ENCODE results near the gene IL36RN. TPM values are rescaled to one million over a fixed set of nuclear protein-coding genes. Genes with fewer than 3 reads are reported as not detected.

The IL36RN gene
- total RNA-seq, 2 donors from 2014 or later, result not detected

DNA sequence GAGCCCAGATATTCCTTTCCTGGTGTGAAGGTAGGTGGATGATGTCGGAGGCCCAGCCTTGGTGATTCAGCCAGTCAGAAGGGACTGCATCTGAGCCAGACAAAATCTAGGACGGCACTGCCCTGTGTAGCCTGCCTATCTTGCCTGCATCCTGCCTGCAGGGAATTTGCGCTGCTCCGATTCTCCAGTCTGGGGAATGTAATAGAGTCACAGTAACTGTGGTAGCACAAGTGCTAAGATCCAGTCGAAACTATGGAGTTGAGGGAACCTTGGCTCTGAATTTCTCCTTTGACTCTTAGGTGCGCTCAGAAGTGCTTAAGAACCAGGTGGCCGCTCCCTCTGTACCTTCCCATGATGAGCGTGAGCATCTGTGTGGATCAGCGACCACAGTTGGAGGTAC is 22.2 kb upstream of the IL36RN start:
- ATAC-seq (no peak), DNase-seq (ENCODE audit: low spot score in 2 of 2) (no peak)
- Mint-ChIP-seq H3K36me3 (no peaks in the 10 kb centered on the region), H3K9me3 (no peaks in the 10 kb centered on the region), H3K27ac (no peak overlapping the region)

DNA sequence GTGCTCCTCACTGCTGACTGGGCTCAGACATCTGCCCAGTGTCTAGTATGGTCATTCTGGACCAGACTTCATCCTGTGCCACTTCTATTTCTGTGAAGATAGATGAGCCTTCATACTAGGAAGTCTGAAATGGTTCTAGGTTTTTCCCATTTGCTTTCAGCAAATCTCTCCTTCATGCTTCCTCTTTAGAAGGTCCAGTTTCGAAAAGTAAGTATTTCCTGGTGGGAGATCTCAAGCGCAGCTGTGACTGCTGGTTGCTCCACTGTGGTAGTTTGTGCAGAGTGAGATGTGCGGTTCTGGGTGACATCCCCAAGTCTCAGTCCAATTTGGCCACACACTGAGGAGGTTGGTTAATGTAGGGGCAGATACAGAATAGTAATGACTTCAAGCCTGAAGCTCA is 20.7 kb upstream of the IL36RN start:
- ATAC-seq (no peak), DNase-seq (ENCODE audit: low spot score in 2 of 2) (no peak)
- Mint-ChIP-seq H3K9me3 (no peaks in the 10 kb centered on the region), H3K36me3 (no peaks in the 10 kb centered on the region), H3K27ac (no peak overlapping the region)

DNA sequence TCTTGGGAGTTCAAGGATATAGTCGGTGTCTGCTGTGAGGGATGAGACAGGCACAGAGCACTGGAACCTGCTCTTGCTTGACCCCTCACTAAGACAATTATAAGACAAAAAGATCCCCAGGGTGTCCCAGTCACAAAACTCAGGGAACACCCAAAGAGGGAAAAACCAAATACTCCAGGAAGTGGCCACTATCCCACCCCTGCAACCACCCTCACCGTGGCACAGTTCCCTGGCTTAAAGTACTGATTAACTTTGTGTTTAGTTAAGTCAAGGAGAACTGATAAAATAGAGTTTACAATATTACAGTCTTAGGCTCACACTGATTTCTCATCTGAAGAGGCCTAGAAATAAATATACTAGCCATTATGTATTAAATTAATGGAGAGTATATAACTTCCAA is 19.8 kb upstream of the IL36RN start:
- DNase-seq (ENCODE audit: low spot score in 2 of 2) (no peak), ATAC-seq (no peak)
- no peak overlapping the region for H3K27ac Mint-ChIP-seq
- H3K9me3 Mint-ChIP-seq, result no peaks in the 10 kb centered on the region
- no peaks in the 10 kb centered on the region for H3K36me3 Mint-ChIP-seq

DNA sequence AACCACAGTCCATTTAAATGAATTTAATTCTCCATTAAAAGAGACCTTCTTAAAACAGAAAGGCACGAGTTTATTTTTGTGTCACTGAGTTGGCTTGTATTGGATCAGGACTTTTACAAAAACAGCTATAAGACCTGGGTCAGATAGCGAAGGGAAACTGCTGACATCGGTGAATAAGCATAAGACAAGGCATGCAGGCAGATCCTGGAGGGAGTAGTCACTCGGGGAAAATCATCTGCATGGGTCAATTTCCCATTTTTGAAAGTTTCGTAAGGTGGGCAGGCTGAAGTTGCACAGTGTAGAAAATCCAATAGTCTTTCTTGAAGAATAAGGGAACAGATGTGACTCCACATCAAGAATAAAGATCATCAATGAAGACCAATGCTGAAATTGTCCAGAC is 19.3 kb upstream of the IL36RN start:
- no peak overlapping the region for H3K27ac Mint-ChIP-seq
- ATAC-seq (no peak), DNase-seq (ENCODE audit: low spot score in 2 of 2) (no peak)
- no peaks in the 10 kb centered on the region for H3K36me3 Mint-ChIP-seq
- no peaks in the 10 kb centered on the region for H3K9me3 Mint-ChIP-seq

DNA sequence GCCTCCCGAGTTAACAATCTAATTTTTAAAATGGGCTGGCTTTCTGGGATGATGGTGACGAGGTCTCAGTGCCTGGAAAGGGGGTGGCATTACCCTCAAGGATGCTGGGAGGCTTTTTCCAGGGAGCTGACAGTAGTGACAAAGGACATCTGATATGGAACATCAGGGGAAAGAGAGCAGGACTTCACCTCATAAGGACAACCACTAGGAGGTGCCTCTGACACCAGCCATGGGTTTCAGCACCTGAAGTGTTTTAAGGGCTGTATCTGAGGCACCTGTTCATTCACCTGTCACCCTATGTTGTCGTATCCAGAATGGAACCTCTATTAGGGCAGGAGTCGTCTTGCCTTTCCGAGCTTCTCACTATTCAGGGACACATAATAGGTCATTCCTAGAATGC is 17.1 kb upstream of the IL36RN start:
- H3K9me3 Mint-ChIP-seq, result no peaks in the 10 kb centered on the region
- ATAC-seq (no peak), DNase-seq (ENCODE audit: low spot score in 2 of 2) (no peak)
- no peak overlapping the region for H3K27ac Mint-ChIP-seq
- no peaks in the 10 kb centered on the region for H3K36me3 Mint-ChIP-seq

DNA sequence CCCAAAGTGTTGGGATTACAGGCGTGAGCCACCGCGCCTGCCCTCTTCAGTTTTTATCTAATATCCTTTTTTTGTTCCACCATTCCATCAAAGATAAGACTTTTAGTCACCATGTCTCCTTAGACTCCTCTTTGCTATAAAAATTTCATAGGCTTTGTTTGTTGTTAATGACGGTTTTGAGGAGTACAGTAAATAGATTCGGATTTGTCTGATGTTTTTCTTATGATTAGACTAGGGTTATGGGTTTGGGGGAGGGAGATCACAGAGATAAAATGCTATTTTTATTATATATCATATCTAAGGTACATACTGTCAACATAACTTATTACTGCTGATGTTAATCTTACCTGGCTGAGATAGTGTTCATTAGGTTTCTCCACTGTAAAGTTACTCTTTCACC is 12.5 kb upstream of the IL36RN start:
- DNase-seq (ENCODE audit: low spot score in 2 of 2) (no peak), ATAC-seq (no peak)
- Mint-ChIP-seq H3K27ac (no peak overlapping the region), H3K9me3 (peaks cover 0 to 9% of the 10 kb centered on the region in 2 donors), H3K36me3 (no peaks in the 10 kb centered on the region)

DNA sequence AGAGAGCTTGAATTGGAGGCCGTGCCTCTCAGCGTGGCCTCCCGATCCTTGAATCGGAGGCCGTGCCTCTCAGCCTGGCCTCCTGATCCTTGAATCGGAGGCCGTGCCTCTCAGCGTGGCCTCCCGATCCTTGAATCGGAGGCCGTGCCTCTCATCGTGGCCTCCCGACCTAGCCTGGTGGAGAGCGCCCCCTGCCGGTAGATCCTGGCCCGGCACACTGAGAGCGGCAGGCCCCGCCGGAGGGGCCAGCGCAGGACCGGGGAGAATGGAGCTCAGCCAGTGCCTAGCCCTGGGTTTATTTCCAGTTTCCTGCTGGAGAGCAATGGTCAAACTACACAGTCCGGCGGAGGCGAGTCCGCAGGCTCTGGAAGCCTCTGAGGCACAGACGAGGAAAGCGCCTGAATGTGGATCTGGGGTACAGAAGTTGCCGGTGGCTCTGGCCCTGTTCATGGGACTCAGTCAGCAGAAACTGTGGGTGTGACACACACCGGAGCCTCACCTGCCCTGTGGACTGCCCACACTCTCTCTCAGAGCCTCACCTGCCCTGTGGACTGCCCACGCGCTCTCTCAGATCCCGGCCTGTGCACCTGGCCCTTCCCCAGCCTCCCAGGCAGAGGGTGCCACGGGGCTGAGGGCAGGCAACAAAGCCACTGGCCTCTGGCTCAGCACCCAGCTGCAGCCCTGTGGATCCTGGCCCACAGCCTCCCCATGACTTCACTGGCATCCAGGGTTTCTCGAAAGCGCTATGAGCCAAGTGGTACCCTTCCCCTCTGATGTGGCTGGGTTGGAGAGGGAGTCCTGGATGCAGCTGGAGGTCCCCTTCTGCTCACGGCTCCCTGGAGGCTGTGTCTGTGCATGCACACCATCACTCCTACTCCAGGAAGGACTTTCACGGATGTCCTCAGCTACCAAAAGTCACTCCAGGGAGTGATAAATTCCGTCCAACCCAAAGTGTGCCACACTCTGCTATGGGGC is 7.8 kb upstream of the IL36RN start:
- Mint-ChIP-seq H3K36me3 (peaks cover 23 to 30% of the 10 kb centered on the region in 2 donors), H3K27ac (no peak overlapping the region), H3K9me3 (peaks cover 24 to 34% of the 10 kb centered on the region in 2 donors)
- DNase-seq (ENCODE audit: low spot score in 2 of 2), result no peak
- no peak for ATAC-seq

DNA sequence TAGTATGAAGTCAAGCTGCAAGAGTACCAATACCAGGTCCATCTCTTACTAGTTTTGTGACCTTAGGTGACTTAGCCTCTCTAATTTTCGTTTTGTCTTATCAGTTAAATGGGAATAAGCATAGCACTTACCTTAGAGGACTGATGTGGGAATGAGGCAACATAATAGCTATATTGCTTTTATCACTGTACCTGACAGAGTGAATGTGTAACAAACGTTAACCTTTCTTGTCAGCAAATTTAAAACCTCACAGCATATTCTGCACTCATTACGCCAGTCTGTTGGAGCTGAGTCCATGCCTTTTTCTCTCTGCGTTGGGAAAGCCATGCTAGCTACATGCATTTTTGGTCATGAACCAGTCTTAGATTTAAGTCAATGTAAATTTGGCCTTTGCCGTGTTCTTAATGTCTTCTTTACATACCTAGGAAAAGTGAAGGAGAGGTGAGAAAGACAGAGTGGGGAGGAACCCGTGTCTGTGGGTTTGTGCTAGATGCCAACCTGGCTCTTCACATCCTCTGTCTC is 6.5 kb upstream of the IL36RN start, which contains the start of gene IL36B:
IL36B (minus strand) TSS at position 472 of the 522 bp plus-strand sequence.
- Mint-ChIP-seq H3K27ac (no peak within 1 kb of the TSS), H3K36me3 (peaks cover 23 to 33% of the 10 kb centered on the region in 2 donors), H3K9me3 (peaks cover 26 to 39% of the 10 kb centered on the region in 2 donors)
- no peak for ATAC-seq
- DNase-seq (ENCODE audit: low spot score in 2 of 2), result no peak

DNA sequence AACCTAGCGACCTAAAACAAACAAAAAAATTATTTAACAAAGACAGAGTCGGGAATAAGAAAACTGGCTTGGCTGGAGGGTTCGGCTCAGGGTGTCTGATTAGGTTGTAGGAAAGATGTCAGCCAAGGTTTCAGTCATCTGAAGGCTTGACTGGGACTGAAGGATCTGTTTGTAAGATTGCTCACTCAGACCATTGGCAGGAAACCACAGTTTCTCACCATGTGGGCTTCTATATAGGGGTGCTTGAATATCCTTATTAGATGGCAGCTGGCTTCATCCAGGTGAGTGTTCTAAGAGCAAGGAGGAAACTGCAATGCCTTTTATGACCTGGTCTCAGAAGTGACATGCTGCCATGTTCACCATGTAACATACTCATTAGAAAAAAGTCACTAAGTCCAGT is 5.3 kb upstream of the IL36RN start:
- ATAC-seq (peak; percentile 48 to 58), DNase-seq (ENCODE audit: low spot score in 2 of 2) (no peak)
- Mint-ChIP-seq H3K36me3 (peaks cover 23 to 33% of the 10 kb centered on the region in 2 donors), H3K27ac (no peak overlapping the region), H3K9me3 (peaks cover 26 to 39% of the 10 kb centered on the region in 2 donors)

DNA sequence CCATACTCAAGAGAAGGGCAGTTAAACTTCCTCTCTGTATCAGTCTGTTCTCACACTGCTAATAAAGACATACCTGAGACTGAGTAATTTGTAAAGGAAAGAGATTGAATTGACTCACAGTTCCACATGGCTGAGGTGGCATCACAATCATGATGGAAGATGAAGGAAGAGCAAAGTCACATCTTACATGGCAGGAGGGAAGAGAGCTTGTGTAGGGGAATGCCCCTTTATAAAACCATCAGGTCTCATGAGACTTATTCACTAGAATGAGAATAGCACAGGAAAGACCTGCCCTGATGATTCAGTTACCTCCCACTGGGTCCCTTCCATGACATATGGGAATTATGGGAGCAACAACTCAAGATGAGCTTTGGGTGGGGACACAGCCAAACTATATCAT is 4.9 kb upstream of the IL36RN start:
- DNase-seq (ENCODE audit: low spot score in 2 of 2) (no peak), ATAC-seq (peak; percentile 50 to 86)
- peaks cover 23 to 33% of the 10 kb centered on the region in 2 donors for H3K36me3 Mint-ChIP-seq
- H3K27ac Mint-ChIP-seq, result no peak overlapping the region
- peaks cover 26 to 39% of the 10 kb centered on the region in 2 donors for H3K9me3 Mint-ChIP-seq

DNA sequence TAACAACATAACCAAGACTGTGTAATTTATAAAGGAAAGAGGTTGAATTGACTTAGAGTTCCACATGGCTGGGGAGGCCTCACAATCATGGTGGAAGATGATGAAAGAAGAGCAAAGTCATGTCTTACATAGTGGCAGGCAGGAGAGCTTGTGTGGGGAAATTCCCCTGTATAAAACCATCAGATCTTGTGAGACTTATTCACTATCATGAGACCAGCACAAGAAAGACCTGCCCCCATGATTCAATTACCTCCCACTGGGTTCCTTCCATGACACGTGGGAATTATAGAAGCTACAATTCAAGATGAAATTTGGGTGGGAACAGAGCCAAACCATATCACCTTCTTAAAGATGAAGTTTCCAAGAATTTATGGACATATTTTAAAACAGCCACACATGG is 2.5 kb upstream of the IL36RN start:
- no peak overlapping the region for H3K27ac Mint-ChIP-seq

DNA sequence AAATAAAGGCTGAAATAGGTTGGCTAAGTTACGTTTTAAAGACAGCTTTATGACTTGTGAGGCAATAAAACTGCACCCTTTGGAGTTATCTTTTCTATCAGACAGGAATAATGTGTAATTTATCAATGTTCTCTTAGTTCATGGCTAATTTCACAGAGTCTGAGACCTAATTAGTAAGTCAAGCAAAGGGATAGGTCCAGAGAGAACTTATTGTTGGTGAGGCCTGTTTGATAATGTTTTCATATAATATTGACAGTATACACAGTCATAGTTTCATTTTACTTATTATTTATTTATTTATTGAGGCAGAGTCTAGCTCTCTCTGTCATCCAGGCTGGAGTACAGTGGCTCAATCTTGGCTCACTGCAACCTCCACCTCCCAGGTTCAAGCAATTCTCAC is 1.9 kb upstream of the IL36RN start:
- peaks cover 23 to 33% of the 10 kb centered on the region in 2 donors for H3K36me3 Mint-ChIP-seq
- no peak overlapping the region for H3K27ac Mint-ChIP-seq
- DNase-seq (ENCODE audit: low spot score in 2 of 2) (no peak), ATAC-seq (no peak)
- H3K9me3 Mint-ChIP-seq, result peaks cover 26 to 30% of the 10 kb centered on the region in 2 donors

More for the DNA sequence above, 2.5 kb upstream of the IL36RN start:
- ATAC-seq, result peak; percentile 36 to 60
- no peak for DNase-seq (ENCODE audit: low spot score in 2 of 2)
- H3K9me3 Mint-ChIP-seq, result peaks cover 26 to 30% of the 10 kb centered on the region in 2 donors
- H3K36me3 Mint-ChIP-seq, result peaks cover 23 to 33% of the 10 kb centered on the region in 2 donors

DNA sequence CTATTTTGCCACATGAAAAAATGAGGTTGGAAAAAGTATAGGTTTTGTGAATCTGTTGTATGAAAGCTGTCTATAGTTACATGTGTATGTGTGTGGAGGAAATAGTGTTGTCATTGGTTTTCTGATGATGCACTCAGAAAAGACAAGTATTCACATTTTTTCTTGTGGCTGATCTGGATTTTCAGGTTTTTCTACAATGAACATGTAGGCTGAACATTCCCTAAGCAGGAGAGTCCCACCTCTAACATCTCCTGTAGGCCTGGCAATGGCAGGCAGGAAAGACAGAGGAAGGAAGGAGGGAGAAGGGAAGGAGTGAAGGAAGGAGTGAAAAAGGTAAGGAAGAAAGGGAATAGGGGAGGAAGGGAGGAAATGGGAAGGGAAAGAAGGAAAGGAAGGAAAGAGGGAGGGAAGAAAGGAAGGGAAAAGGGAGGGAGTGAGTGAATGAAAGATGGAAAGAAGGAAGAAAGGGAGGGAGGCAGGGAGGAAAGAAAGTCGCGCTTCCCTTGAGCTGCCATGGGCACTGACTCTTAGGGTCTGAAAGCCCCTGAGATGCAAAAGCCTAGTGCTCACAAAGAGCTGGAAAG is 495 bp upstream of the IL36RN start:
- Mint-ChIP-seq H3K27ac (no peak overlapping the region), H3K36me3 (peaks cover 23 to 30% of the 10 kb centered on the region in 2 donors), H3K9me3 (peaks cover 26 to 27% of the 10 kb centered on the region in 2 donors)
- DNase-seq (ENCODE audit: low spot score in 2 of 2), result no peak
- no peak for ATAC-seq

DNA sequence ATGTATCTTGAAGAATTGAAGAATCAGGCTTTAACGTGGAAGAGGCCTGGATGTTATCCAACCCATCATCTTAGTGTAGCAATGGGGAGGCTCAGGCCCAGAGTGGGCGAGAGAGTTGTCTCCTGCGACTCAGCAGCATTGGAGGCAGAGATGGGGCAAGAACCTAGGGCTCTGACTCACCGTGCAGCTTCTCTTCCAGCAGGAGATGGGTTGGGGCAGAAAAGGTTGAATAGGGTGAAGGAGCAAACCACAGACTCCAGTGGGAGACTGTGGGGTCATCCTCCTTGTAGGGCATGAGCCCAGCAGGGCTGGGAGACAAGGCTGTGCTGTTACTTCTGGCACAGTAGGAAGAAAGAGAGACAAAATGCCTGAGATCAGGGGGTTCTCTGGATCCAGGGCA is 1.4 kb downstream of the IL36RN start:
- DNase-seq (ENCODE audit: low spot score in 2 of 2), result no peak
- peaks cover 8 to 12% of the 10 kb centered on the region in 2 donors for H3K9me3 Mint-ChIP-seq
- H3K36me3 Mint-ChIP-seq, result peaks cover 5 to 11% of the 10 kb centered on the region in 2 donors
- ATAC-seq, result no peak
- H3K27ac Mint-ChIP-seq, result peak overlapping the region in 1 of 2 donors; percentile 24

DNA sequence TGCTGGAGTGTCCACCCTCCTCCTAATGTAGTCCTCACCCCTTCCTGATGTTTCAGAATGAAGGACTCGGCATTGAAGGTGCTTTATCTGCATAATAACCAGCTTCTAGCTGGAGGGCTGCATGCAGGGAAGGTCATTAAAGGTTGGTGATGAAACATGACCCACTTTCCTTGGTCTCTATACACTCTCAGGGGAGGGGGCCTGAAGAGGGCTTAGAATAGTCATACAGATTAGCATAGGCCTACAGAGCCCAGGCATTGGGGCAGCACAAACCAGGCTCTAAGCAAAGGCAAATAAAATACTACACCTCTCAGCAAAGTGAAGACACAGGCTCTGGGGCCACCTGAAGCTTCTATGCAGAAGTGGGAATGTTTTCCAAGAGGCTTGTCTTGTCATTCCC is 1.8 kb downstream of the IL36RN start:
- peaks cover 4 to 8% of the 10 kb centered on the region in 2 donors for H3K9me3 Mint-ChIP-seq
- peaks cover 1 to 7% of the 10 kb centered on the region in 2 donors for H3K36me3 Mint-ChIP-seq
- no peak for ATAC-seq
- DNase-seq (ENCODE audit: low spot score in 2 of 2), result no peak
- H3K27ac Mint-ChIP-seq, result no peak overlapping the region

DNA sequence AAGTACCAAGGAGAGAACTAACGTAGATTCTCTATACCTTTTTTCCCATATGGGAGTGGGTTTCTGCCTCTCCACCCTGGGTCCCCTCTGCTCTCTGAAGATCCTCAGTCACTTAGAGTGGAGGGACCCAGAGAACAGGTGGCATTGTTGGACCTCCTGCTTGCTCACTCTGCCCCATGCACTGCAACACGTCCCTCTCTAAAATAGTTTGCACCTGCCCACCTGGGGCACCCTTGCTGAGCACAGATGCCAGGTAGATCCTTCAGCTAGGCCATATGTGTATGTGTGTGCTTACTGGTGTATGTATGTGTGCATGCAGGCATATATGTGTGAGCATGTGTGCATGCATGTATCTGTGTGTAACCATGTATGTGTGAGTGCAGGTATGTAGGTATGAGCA is 2.2 kb downstream of the IL36RN start:
- Mint-ChIP-seq H3K36me3 (peaks cover 0 to 2% of the 10 kb centered on the region in 2 donors), H3K9me3 (peaks cover 2 to 4% of the 10 kb centered on the region in 2 donors), H3K27ac (no peak overlapping the region)
- DNase-seq (ENCODE audit: low spot score in 2 of 2), result no peak
- no peak for ATAC-seq

Measured in activated naive CD4-positive, alpha-beta T cell treated with anti-CD3 and anti-CD28 coated beads, Interleukin-2, amount 50 U/mL, for 72 hours (primary cell).